Ovary (tissue), 9 donors: ENCODE data around the gene SPOCK1. TPM values are rescaled to one million over a fixed set of nuclear protein-coding genes. Genes with fewer than 3 reads are reported as not detected.

Experiments used
- DNase-seq, 5 donors: peaks; one replicate each; pipeline ENCODE4 v3.0.0-alpha.2; 2019 to 2020
- H3K27ac ChIP-seq, 2 donors: fragments of 200-600 bp; one replicate each; pipeline versions ENCODE4 v1.5.1 to v1.8.0; 2019 to 2022
- H3K27me3 ChIP-seq: fragments of 200-600 bp; one replicate; pipeline ENCODE4 v1.8.0; 2022
- H3K36me3 ChIP-seq: fragments of 200-600 bp; sonication (generic); one replicate; pipeline ENCODE4 v1.5.1; 2019
- H3K4me1 ChIP-seq: one replicate; pipeline ENCODE4 v1.8.1; 2013; ENCODE audit warnings: mild to moderate bottlenecking, moderate library complexity; ENCODE audit not compliant: insufficient read depth
- H3K4me3 ChIP-seq: fragments of 200-600 bp; sonication (generic); one replicate; pipeline ENCODE4 v1.5.1; 2017
- H3K9me3 ChIP-seq, 2 donors: fragments of 200-600 bp in 1 of 2; sonication (generic) in 1 of 2; one replicate each; pipeline versions ENCODE4 v1.5.1 to v1.8.1; 2013 to 2019; ENCODE audit warnings: mild to moderate bottlenecking in 1 of 2, moderate library complexity in 1 of 2
- CTCF ChIP-seq, 3 donors: fragments of 450-650 bp in 2 of 3; fragments of 200-600 bp in 1 of 3; IDR thresholded peaks; one replicate each; pipeline versions ENCODE4 v1.5.1 to v1.8.0; 2016 to 2022; ENCODE audit warnings: antibody characterized with exemption in 3 of 3, mild to moderate bottlenecking in 1 of 3
- EP300 ChIP-seq: sonication (generic); formaldehyde crosslinking; IDR thresholded peaks from one replicate; pipeline ENCODE4 v1.6.1; 2017; ENCODE audit warnings: antibody characterized with exemption
- POLR2A ChIP-seq: fragments of 450-650 bp; IDR thresholded peaks from one replicate; pipeline ENCODE4 v1.6.1; 2017; ENCODE audit warnings: antibody characterized with exemption, mild to moderate bottlenecking, moderate library complexity
- WGBS, 3 donors: extraction: QIAGEN DNeasy Blood & Tissue Kit in 1 of 3; methylation state at CpG; one replicate each; pipeline versions ENCODE4 v1.1.5 to v1.1.7; 2013 to 2017; 5-methylcytosine and 5-hydroxymethylcytosine counted together
- intact Hi-C, 4 donors: fragments of 100-400 bp; cut with DNase I; formaldehyde crosslinking; loops; one replicate each; pipeline versions ENCODE4 v1.11.0 to v1.15.1; 2022 to 2023
- polyA plus RNA-seq, 2 donors: library from polyadenylated mRNA; stranded (reverse); fragments of 200-250 nt in 1 of 2; fragments of 350-450 nt in 1 of 2; fragmentation: Illumina TruSeq in 1 of 2; extraction: RNeasy Lipid Tissue Mini Kit (QIAGEN cat#74804) in 1 of 2; gene quantifications; one replicate each; pipeline ENCODE4 v1.2.3, GENCODE V29; 2013 to 2014
- total RNA-seq, 7 donors: library from RNA; depleted of rRNA in 2 of 7; stranded (reverse); fragments of >200 nt in 2 of 7; fragmentation: NEBNext Ultra II Directional in 3 of 7; extraction: Animal tissue kit (Norgen Biotek cat#: 25700) in 3 of 7; gene quantifications; one replicate each; pipeline versions ENCODE4 v1.1.0 to v1.2.4, GENCODE V29; 2016 to 2023
- donor health status: DM: no; HTN: no; CAD: no; lungs with moderate emphysema.
- donor health status: DM: no; HTN: no; CAD: no.
- donor health status: Bipolar disorder and iron deficiency.
- donor health status: DM: yes; HTN: yes; CAD: no.
- donor health status: DM: no; HTN: no; CAD: no.
- donor health status: DM: yes; HTN: yes; CAD: no.

SPOCK1 gene
- total and polyA plus RNA-seq, 9 donors = 1.3 to 42.6 (median 10.8) TPM

DNA sequence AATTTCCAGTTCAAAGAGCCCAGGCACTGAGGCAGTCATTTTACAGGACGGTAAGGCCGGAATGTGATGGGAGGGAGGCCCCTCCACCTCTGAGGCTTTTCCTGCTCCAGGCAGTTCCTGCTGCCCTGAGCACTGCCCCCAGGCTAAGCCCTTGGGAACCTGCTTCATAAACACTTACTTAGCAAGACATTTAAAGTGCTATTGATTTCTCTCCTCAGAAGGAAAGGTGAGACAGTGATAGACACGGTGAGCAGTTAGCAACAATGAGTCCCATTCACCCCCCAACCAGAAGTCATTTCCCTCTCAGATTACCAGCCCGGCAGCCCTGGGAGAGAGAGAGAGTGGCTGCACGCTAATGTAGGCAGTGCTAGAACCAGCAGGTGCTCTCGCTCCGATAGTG, 462.5 kb downstream of the SPOCK1 start:
- H3K27ac ChIP-seq = no peak overlapping the region
- 19 to 38% (median 23%) methylated on average over 7 of the region's 7 CpGs for WGBS, 3 donors

GRCh38 chr5:137035480-137035878, 463.6 kb downstream of the SPOCK1 start:
- WGBS, 3 donors = 42 to 56% (median 50%) methylated on average over 1 of the region's 1 CpG
- Histone ChIP-seq H3K27me3 (no peaks in the 10 kb centered on the region), H3K9me3 (no peaks in the 10 kb centered on the region), H3K4me1 (no peaks in the 10 kb centered on the region), H3K27ac (no peak overlapping the region), H3K36me3 (no peaks in the 10 kb centered on the region), H3K4me3 (no peak overlapping the region)
- TF ChIP-seq CTCF (IDR thresholded peaks at IDR 0.05) (no peak), POLR2A (no peak), EP300 (no peak)
- no peak for DNase-seq
- intact Hi-C loops = no loop called here

More for the DNA sequence above, 462.5 kb downstream of the SPOCK1 start:
- H3K4me1 ChIP-seq = no peaks in the 10 kb centered on the region
- H3K9me3 ChIP-seq = no peaks in the 10 kb centered on the region
- no peak overlapping the region for H3K4me3 ChIP-seq
- H3K27me3 ChIP-seq = no peaks in the 10 kb centered on the region
- DNase-seq = no peak
- TF ChIP-seq CTCF (IDR thresholded peaks at IDR 0.05) = no peak
- no peak for TF ChIP-seq EP300
- no peak for TF ChIP-seq POLR2A
- intact Hi-C loops = no loop called here
- H3K36me3 ChIP-seq = no peaks in the 10 kb centered on the region

DNA sequence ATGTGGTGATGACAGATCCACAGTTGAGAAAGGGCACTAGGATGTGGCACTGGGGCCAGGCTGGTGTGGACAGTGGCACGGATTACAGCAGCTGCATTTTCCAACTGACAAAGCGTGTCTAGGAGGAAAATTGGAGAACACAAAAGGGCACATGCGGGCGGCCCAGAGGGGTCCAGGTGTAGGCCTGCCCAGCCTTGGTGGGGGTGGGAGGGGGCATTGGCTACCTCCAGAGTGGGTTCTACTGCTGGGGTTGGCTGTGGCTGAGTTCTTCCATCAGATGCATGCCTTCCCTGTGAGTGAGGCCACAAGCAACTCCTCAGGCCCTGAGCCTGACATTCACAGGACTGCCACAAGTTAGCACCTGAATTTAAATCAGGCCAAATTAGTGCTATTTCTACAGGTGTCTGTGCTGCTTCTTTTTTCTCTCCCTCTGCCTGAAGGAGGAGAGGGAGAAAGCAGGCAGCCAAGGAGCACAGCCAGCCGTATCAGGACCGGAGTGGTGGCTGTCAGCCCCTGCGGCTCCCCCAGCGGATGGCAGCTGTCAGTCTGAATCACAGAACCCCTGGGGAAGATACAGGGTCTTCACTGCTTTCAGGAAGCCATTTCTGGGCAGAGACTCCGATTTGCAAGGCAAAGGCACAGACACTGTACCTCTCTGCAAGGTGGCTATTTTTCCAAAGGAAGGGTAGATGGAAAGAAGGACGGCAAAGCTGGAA, 464.2 kb downstream of the SPOCK1 start:
- 76 to 89% (median 84%) methylated on average over 10 of the region's 10 CpGs for WGBS, 3 donors
- TF ChIP-seq POLR2A (no peak), EP300 (no peak), CTCF (IDR thresholded peaks at IDR 0.05) (no peak)
- Histone ChIP-seq H3K27me3 (no peaks in the 10 kb centered on the region), H3K4me3 (no peak overlapping the region), H3K9me3 (no peaks in the 10 kb centered on the region), H3K4me1 (no peaks in the 10 kb centered on the region), H3K27ac (no peak overlapping the region), H3K36me3 (no peaks in the 10 kb centered on the region)
- no peak for DNase-seq
- intact Hi-C loops = no loop called here

DNA sequence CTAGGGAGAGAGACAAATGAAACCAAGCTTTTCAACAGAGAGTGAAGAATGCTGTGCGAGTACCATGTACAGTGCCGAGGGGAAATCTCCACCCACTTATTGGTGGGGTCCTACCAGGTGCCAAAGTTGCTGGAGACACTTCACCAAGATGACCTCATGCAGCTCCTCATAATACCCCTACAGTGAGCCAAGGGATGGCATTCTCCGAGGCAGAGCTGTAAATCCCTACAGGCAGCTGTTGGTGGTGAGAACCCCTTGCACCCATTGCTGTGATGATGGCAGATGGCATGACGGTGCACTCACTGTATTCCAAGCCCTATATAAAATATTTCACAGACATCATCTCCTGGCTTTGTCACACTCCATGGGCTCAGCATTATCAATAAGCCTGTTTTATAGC, 464.9 kb downstream of the SPOCK1 start:
- H3K9me3 ChIP-seq = no peaks in the 10 kb centered on the region
- 91 to 95% (median 94%) methylated on average over 4 of the region's 4 CpGs for WGBS, 3 donors
- H3K27ac ChIP-seq = no peak overlapping the region
- no peak overlapping the region for H3K4me3 ChIP-seq
- H3K27me3 ChIP-seq = no peaks in the 10 kb centered on the region
- intact Hi-C loops = no loop called here
- H3K36me3 ChIP-seq = no peaks in the 10 kb centered on the region
- no peaks in the 10 kb centered on the region for H3K4me1 ChIP-seq
- TF ChIP-seq CTCF (IDR thresholded peaks at IDR 0.05) (no peak), EP300 (no peak), POLR2A (no peak)
- no peak for DNase-seq
